SK-N-MC (cell line): ENCODE data around the gene SOX4.

Source experiments
- EZH2 ChIP-seq: fragments of 200-600 bp; sonication (generic); IDR thresholded peaks from one replicate; pipeline ENCODE4 v1.6.1; 2017; ENCODE audit warnings: antibody characterized with exemption
- POLR2AphosphoS5 ChIP-seq: IDR thresholded peaks from 2 replicates; pipeline ENCODE4 v1.6.1; 2012; ENCODE audit warnings: mild to moderate bottlenecking, low read depth, low read length, borderline replicate concordance

GRCh38 chr6:21601339-21601923, 7.9 kb downstream of the SOX4 start:
- TF ChIP-seq POLR2AphosphoS5 (no peak; the same call in 1 of the 2 replicates), EZH2 (no peak)
